ENCODE results near the gene THSD4. TPM values are rescaled to one million over a fixed set of nuclear protein-coding genes. Genes with fewer than 3 reads are reported as not detected.
A peak's percentile ranks its signal among the peaks of the same experiment; 100 is the strongest.

Gene THSD4
- total RNA-seq, 2 donors from 2014 or later, result 71.2 to 150 TPM

GRCh38 chr15:71781179-71781964, 666.1 kb downstream of the THSD4 start:
- H3K27me3 ChIP-seq (replicated peaks; ENCODE audit: insufficient read depth), result no peaks in the 10 kb centered on the region
- no peaks in the 10 kb centered on the region for H3K36me3 ChIP-seq
- no peak for ATAC-seq (ENCODE audit: insufficient number of reproducible peaks, low FRiP score, low read depth)
- TF ChIP-seq CTCF (IDR thresholded peaks at IDR 0.05), result no peak
- H3K9me3 ChIP-seq, result no peaks in the 10 kb centered on the region
- H3K4me3 ChIP-seq, result no peak overlapping the region
- peaks cover 9 to 63% of the 10 kb centered on the region in 2 donors for H3K4me1 ChIP-seq (ENCODE audit: control insufficient read depth in 1 of 2, low read depth in 2 of 2)
- DNase-seq (ENCODE audit: low spot score), result no peak
- peak overlapping the region; percentile 74 to 91 for H3K27ac ChIP-seq

- no peak for TF ChIP-seq CTCF (IDR thresholded peaks at IDR 0.05)
- Histone ChIP-seq H3K4me1 (ENCODE audit: control insufficient read depth in 1 of 2, low read depth in 2 of 2) (peaks cover 9 to 63% of the 10 kb centered on the region in 2 donors), H3K36me3 (no peaks in the 10 kb centered on the region), H3K27me3 (replicated peaks; ENCODE audit: insufficient read depth) (no peaks in the 10 kb centered on the region), H3K27ac (peak overlapping the region; percentile 74 to 91), H3K9me3 (no peaks in the 10 kb centered on the region), H3K4me3 (no peak overlapping the region)
- ATAC-seq (ENCODE audit: insufficient number of reproducible peaks, low FRiP score, low read depth) (no peak), DNase-seq (ENCODE audit: low spot score) (no peak)
Observed at GRCh38 chr15:71781965-71782265, 666.6 kb downstream of the THSD4 start.

- no peak overlapping the region for H3K4me3 ChIP-seq
- H3K36me3 ChIP-seq, result no peaks in the 10 kb centered on the region
- DNase-seq (ENCODE audit: low spot score) (no peak), ATAC-seq (ENCODE audit: insufficient number of reproducible peaks, low FRiP score, low read depth) (no peak)
- no peaks in the 10 kb centered on the region for H3K27me3 ChIP-seq (replicated peaks; ENCODE audit: insufficient read depth)
- TF ChIP-seq CTCF (IDR thresholded peaks at IDR 0.05), result no peak
- peak overlapping the region; percentile 74 to 91 for H3K27ac ChIP-seq
- no peaks in the 10 kb centered on the region for H3K9me3 ChIP-seq
- H3K4me1 ChIP-seq (ENCODE audit: control insufficient read depth in 1 of 2, low read depth in 2 of 2), result peaks cover 9 to 63% of the 10 kb centered on the region in 2 donors
Observed at GRCh38 chr15:71782422-71783165, 667.3 kb downstream of the THSD4 start.

GRCh38 chr15:71784719-71785118, 669.4 kb downstream of the THSD4 start:
- Histone ChIP-seq H3K4me1 (ENCODE audit: control insufficient read depth in 1 of 2, low read depth in 2 of 2) (peaks cover 9 to 42% of the 10 kb centered on the region in 2 donors), H3K27ac (no peak overlapping the region), H3K27me3 (replicated peaks; ENCODE audit: insufficient read depth) (no peaks in the 10 kb centered on the region), H3K4me3 (no peak overlapping the region), H3K36me3 (no peaks in the 10 kb centered on the region), H3K9me3 (no peaks in the 10 kb centered on the region)
- DNase-seq (ENCODE audit: low spot score), result no peak
- no peak for ATAC-seq (ENCODE audit: insufficient number of reproducible peaks, low FRiP score, low read depth)
- TF ChIP-seq CTCF (IDR thresholded peaks at IDR 0.05), result no peak

- DNase-seq (ENCODE audit: low spot score) (no peak), ATAC-seq (ENCODE audit: insufficient number of reproducible peaks, low FRiP score, low read depth) (no peak)
- H3K27ac ChIP-seq, result no peak overlapping the region
- peaks cover 4 to 29% of the 10 kb centered on the region in 2 donors for H3K4me1 ChIP-seq (ENCODE audit: control insufficient read depth in 1 of 2, low read depth in 2 of 2)
- H3K9me3 ChIP-seq, result no peaks in the 10 kb centered on the region
- no peaks in the 10 kb centered on the region for H3K36me3 ChIP-seq
- no peaks in the 10 kb centered on the region for H3K27me3 ChIP-seq (replicated peaks; ENCODE audit: insufficient read depth)
- no peak overlapping the region for H3K4me3 ChIP-seq
- TF ChIP-seq CTCF (IDR thresholded peaks at IDR 0.05), result no peak
Observed at GRCh38 chr15:71785996-71786395, 670.7 kb downstream of the THSD4 start.

All from thoracic aorta (tissue), 2 donors.